Measurements from ENCODE around the gene ABHD2. TPM values are rescaled to one million over a fixed set of nuclear protein-coding genes. Genes with fewer than 3 reads are reported as not detected.

The ABHD2 gene
- total and polyA plus RNA-seq, 2 experiments from 2014 or later: 5.2 to 15.2 TPM

DNA sequence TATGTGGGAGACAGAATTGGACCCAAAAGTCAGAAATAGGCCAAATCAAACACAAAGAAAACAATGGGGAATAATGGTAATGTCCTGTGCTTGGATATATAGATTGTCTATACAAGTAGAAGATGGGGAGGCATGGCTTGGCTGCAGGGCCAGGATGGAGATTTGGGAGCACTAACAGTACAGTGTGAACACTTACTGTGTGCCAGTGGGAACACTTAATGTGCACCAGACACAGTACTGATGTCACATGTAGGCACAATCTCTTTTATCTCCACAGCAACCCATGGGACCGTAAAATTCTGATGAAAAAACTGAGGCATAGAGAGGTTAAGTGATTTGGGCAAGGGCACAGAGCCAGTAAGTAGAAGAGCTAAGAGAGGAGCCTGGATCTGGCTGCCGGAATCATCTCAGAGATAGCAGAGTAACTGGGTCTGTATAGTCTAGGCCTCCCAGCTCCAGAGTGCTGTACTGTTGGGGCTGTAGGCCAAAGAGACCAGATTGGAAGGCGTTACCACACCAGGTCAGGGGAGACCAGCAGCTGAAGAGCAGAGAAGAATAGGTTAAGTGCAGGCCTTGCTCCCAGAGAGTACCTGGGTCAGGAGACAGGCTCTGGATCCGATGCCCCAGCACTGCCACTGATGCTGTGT lies 69.8 kb downstream of the ABHD2 start:
- TF ChIP-seq EZH2 (IDR thresholded peaks at IDR 0.05; ENCODE audit: low read depth, unreplicated experiment) (no peak), EZH2phosphoT487 (IDR thresholded peaks at IDR 0.05; ENCODE audit: unreplicated experiment) (no peak), ZNF331 (CRISPR knock-in tag; IDR thresholded peaks at IDR 0.05; ENCODE audit: low read depth) (no peak), POLR2AphosphoS5 (IDR thresholded peaks at IDR 0.05; ENCODE audit: low read depth) (no peak), CREB1 (CRISPR knock-in tag; IDR thresholded peaks at IDR 0.05; ENCODE audit: low read depth) (no peak), ZNF114 (CRISPR knock-in tag; IDR thresholded peaks at IDR 0.05) (no peak), NANOG (IDR thresholded peaks at IDR 0.05; ENCODE audit: borderline replicate concordance) (no peak), JUNB (IDR thresholded peaks at IDR 0.05; ENCODE audit: unreplicated experiment) (no peak), STAT1 (IDR thresholded peaks at IDR 0.05; ENCODE audit: unreplicated experiment) (no peak)
- TF ChIP-seq, protein P1, sequence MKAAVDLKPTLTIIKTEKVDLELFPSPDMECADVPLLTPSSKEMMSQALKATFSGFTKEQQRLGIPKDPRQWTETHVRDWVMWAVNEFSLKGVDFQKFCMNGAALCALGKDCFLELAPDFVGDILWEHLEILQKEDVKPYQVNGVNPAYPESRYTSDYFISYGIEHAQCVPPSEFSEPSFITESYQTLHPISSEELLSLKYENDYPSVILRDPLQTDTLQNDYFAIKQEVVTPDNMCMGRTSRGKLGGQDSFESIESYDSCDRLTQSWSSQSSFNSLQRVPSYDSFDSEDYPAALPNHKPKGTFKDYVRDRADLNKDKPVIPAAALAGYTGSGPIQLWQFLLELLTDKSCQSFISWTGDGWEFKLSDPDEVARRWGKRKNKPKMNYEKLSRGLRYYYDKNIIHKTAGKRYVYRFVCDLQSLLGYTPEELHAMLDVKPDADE (IDR thresholded peaks at IDR 0.05): no peak
- TF ChIP-seq, protein P2, sequence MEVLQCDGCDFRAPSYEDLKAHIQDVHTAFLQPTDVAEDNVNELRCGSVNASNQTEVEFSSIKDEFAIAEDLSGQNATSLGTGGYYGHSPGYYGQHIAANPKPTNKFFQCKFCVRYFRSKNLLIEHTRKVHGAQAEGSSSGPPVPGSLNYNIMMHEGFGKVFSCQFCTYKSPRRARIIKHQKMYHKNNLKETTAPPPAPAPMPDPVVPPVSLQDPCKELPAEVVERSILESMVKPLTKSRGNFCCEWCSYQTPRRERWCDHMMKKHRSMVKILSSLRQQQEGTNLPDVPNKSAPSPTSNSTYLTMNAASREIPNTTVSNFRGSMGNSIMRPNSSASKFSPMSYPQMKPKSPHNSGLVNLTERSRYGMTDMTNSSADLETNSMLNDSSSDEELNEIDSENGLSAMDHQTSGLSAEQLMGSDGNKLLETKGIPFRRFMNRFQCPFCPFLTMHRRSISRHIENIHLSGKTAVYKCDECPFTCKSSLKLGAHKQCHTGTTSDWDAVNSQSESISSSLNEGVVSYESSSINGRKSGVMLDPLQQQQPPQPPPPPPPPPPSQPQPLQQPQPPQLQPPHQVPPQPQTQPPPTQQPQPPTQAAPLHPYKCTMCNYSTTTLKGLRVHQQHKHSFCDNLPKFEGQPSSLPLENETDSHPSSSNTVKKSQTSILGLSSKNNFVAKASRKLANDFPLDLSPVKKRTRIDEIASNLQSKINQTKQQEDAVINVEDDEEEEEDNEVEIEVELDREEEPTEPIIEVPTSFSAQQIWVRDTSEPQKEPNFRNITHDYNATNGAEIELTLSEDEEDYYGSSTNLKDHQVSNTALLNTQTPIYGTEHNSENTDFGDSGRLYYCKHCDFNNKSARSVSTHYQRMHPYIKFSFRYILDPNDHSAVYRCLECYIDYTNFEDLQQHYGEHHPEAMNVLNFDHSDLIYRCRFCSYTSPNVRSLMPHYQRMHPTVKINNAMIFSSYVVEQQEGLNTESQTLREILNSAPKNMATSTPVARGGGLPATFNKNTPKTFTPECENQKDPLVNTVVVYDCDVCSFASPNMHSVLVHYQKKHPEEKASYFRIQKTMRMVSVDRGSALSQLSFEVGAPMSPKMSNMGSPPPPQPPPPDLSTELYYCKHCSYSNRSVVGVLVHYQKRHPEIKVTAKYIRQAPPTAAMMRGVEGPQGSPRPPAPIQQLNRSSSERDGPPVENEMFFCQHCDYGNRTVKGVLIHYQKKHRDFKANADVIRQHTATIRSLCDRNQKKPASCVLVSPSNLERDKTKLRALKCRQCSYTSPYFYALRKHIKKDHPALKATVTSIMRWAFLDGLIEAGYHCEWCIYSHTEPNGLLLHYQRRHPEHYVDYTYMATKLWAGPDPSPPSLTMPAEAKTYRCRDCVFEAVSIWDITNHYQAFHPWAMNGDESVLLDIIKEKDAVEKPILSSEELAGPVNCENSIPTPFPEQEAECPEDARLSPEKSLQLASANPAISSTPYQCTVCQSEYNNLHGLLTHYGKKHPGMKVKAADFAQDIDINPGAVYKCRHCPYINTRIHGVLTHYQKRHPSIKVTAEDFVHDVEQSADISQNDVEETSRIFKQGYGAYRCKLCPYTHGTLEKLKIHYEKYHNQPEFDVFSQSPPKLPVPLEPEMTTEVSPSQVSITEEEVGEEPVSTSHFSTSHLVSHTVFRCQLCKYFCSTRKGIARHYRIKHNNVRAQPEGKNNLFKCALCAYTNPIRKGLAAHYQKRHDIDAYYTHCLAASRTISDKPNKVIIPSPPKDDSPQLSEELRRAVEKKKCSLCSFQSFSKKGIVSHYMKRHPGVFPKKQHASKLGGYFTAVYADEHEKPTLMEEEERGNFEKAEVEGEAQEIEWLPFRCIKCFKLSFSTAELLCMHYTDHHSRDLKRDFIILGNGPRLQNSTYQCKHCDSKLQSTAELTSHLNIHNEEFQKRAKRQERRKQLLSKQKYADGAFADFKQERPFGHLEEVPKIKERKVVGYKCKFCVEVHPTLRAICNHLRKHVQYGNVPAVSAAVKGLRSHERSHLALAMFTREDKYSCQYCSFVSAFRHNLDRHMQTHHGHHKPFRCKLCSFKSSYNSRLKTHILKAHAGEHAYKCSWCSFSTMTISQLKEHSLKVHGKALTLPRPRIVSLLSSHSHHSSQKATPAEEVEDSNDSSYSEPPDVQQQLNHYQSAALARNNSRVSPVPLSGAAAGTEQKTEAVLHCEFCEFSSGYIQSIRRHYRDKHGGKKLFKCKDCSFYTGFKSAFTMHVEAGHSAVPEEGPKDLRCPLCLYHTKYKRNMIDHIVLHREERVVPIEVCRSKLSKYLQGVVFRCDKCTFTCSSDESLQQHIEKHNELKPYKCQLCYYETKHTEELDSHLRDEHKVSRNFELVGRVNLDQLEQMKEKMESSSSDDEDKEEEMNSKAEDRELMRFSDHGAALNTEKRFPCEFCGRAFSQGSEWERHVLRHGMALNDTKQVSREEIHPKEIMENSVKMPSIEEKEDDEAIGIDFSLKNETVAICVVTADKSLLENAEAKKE (CRISPR knock-in tag; IDR thresholded peaks at IDR 0.05): no peak
- TF ChIP-seq, protein P3, sequence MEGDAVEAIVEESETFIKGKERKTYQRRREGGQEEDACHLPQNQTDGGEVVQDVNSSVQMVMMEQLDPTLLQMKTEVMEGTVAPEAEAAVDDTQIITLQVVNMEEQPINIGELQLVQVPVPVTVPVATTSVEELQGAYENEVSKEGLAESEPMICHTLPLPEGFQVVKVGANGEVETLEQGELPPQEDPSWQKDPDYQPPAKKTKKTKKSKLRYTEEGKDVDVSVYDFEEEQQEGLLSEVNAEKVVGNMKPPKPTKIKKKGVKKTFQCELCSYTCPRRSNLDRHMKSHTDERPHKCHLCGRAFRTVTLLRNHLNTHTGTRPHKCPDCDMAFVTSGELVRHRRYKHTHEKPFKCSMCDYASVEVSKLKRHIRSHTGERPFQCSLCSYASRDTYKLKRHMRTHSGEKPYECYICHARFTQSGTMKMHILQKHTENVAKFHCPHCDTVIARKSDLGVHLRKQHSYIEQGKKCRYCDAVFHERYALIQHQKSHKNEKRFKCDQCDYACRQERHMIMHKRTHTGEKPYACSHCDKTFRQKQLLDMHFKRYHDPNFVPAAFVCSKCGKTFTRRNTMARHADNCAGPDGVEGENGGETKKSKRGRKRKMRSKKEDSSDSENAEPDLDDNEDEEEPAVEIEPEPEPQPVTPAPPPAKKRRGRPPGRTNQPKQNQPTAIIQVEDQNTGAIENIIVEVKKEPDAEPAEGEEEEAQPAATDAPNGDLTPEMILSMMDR (conservative IDR thresholded peaks at IDR 0.05; ENCODE audit: low read depth in 2 of 2): no peak
- TF ChIP-seq, protein P4, sequence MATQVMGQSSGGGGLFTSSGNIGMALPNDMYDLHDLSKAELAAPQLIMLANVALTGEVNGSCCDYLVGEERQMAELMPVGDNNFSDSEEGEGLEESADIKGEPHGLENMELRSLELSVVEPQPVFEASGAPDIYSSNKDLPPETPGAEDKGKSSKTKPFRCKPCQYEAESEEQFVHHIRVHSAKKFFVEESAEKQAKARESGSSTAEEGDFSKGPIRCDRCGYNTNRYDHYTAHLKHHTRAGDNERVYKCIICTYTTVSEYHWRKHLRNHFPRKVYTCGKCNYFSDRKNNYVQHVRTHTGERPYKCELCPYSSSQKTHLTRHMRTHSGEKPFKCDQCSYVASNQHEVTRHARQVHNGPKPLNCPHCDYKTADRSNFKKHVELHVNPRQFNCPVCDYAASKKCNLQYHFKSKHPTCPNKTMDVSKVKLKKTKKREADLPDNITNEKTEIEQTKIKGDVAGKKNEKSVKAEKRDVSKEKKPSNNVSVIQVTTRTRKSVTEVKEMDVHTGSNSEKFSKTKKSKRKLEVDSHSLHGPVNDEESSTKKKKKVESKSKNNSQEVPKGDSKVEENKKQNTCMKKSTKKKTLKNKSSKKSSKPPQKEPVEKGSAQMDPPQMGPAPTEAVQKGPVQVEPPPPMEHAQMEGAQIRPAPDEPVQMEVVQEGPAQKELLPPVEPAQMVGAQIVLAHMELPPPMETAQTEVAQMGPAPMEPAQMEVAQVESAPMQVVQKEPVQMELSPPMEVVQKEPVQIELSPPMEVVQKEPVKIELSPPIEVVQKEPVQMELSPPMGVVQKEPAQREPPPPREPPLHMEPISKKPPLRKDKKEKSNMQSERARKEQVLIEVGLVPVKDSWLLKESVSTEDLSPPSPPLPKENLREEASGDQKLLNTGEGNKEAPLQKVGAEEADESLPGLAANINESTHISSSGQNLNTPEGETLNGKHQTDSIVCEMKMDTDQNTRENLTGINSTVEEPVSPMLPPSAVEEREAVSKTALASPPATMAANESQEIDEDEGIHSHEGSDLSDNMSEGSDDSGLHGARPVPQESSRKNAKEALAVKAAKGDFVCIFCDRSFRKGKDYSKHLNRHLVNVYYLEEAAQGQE (IDR thresholded peaks at IDR 0.05; ENCODE audit: unreplicated experiment): no peak

More for the DNA sequence above, 69.8 kb downstream of the ABHD2 start:
- no peaks in the 10 kb centered on the region for H3K4me1 ChIP-seq (ENCODE audit: insufficient read depth)
- ATAC-seq: no peak
- Mint-ChIP-seq H3K4me3 (no peak overlapping the region), H3K4me1 (no peaks in the 10 kb centered on the region), H3K27me3 (ENCODE audit: insufficient read depth, low read depth, poor library complexity) (no peaks in the 10 kb centered on the region), H3K9me3 (no peaks in the 10 kb centered on the region), H3K27ac (no peak overlapping the region), H3K36me3 (ENCODE audit: low read depth) (peaks cover 17% of the 10 kb centered on the region)
- H3K4me3 ChIP-seq: no peak overlapping the region
- no peak overlapping the region for H3K27ac ChIP-seq (ENCODE audit: low read depth)
- H3K4me2 ChIP-seq: no peak overlapping the region
- no peaks in the 10 kb centered on the region for H3K9me2 ChIP-seq (ENCODE audit: insufficient read depth)
- no peaks in the 10 kb centered on the region for H3F3A ChIP-seq (replicated peaks; ENCODE audit: low read depth)
- H3K79me2 ChIP-seq (replicated peaks; ENCODE audit: insufficient read depth): no peaks in the 10 kb centered on the region
- no peaks in the 10 kb centered on the region for H3K36me3 ChIP-seq (ENCODE audit: insufficient read depth)
- no peaks in the 10 kb centered on the region for H3K27me3 ChIP-seq (ENCODE audit: insufficient read depth)
- no peak overlapping the region for H2AFZ ChIP-seq
- H4K20me1 ChIP-seq (replicated peaks; ENCODE audit: insufficient read depth): 0 out of 2 replicates have a peak, but pooled peaks cover 2% of the 10 kb centered on the region
- no peak for DNase-seq (ENCODE audit: low spot score)

All from GM23338 (cell line).